Right lung (tissue), 10 donors: Measurements from ENCODE around the gene FNDC4. TPM values are rescaled to one million over a fixed set of nuclear protein-coding genes. Genes with fewer than 3 reads are reported as not detected.
A peak's percentile ranks its signal among the peaks of the same experiment; 100 is the strongest.
"Not testable (repeated sequence)": the region's sequence is repeated elsewhere in the genome, so short reads cannot be mapped to it uniquely, and the experiment has no call there.

Experiments
- DNase-seq, 2 donors: peaks; one replicate each; pipeline ENCODE4 v3.0.0-alpha.2; 2013
- long read RNA-seq, 8 donors: transcript quantifications; one replicate each; lab custom pipeline, GENCODE V29; 2026
- polyA plus RNA-seq, 5 donors: library from polyadenylated mRNA; unstranded; fragments of 120-200 nt; gene quantifications; one replicate each; pipeline versions ENCODE4 v1.2.1 to v1.2.3, GENCODE V29; 2013; ENCODE audit warnings: inconsistent platforms in 1 of 5, low replicate concordance in 1 of 5; ENCODE audit not compliant: insufficient read length in 5 of 5, insufficient read depth in 1 of 5

FNDC4 gene, protein sequence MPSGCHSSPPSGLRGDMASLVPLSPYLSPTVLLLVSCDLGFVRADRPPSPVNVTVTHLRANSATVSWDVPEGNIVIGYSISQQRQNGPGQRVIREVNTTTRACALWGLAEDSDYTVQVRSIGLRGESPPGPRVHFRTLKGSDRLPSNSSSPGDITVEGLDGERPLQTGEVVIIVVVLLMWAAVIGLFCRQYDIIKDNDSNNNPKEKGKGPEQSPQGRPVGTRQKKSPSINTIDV
- polyA plus RNA-seq: 10 to 100 TPM; 13.4 to 17.1 (median 14.2) TPM
- long read RNA-seq, donor 1, transcript FNDC4-201 (7 exons, 1,657 nt): major isoform, 6 of 6 reads
- long read RNA-seq, donor 1, partial matches to known transcripts: 0 of 6 reads
- long read RNA-seq, donor 1, other reads (novel, unspliced or antisense): 0 of 6 reads
- long read RNA-seq, donor 2, partial matches to known transcripts: 0 of 2 reads
- long read RNA-seq, donor 2, other reads (novel, unspliced or antisense): 0 of 2 reads
- long read RNA-seq, donor 3, transcript FNDC4-201 (7 exons, 1,657 nt): major isoform, 9 of 15 reads
- long read RNA-seq, donor 3, partial matches to known transcripts: 6 of 15 reads
- long read RNA-seq, donor 3, other reads (novel, unspliced or antisense): 0 of 15 reads
- long read RNA-seq, donor 4, partial matches to known transcripts: 0 of 2 reads
- long read RNA-seq, donor 4, other reads (novel, unspliced or antisense): 0 of 2 reads
- long read RNA-seq, donor 5, partial matches to known transcripts: 0 of 4 reads
- long read RNA-seq, donor 5, other reads (novel, unspliced or antisense): 0 of 4 reads
- long read RNA-seq, donor 6, transcript FNDC4-201 (7 exons, 1,657 nt): major isoform, 6 of 6 reads
- long read RNA-seq, donor 6, partial matches to known transcripts: 0 of 6 reads
- long read RNA-seq, donor 6, other reads (novel, unspliced or antisense): 0 of 6 reads
- long read RNA-seq, donor 7, transcript FNDC4-201 (7 exons, 1,657 nt): major isoform, 8 of 8 reads
- long read RNA-seq, donor 7, partial matches to known transcripts: 0 of 8 reads
- long read RNA-seq, donor 7, other reads (novel, unspliced or antisense): 0 of 8 reads
- long read RNA-seq, donor 8, partial matches to known transcripts: 0 of 1 reads
- long read RNA-seq, donor 8, other reads (novel, unspliced or antisense): 0 of 1 reads

- DNase-seq: no peak
Measured at GRCh38 chr2:27494944-27495554, at the start of gene FNDC4. TSS of gene FNDC4 (minus strand) at chr2:27495200. CDS start at chr2:27494679, 521 bp downstream.

- DNase-seq: no peak
Measured at GRCh38 chr2:27544143-27544821, 49.3 kb upstream of the FNDC4 start.

DNA sequence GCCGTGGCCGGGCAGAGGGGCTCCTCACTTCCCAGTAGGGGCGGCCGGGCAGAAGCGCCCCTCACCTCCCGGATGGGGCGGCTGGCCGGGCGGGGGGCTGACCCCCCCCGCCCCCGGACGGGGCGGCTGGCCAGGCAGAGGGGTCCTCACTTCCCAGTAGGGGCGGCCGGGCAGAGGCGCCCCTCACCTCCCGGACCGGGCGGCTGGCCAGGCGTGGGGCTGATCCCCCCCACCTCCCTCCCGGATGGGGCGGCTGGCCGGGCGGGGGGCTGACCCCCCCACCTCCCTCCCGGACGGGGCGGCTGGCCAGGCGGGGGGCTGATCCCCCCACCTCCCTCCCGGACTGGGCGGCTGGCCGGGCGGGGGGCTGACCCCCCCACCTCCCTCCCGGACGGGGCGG is 44.6 kb upstream of the FNDC4 start:
- DNase-seq: not testable (repeated sequence)

- not testable (repeated sequence) for DNase-seq
Measured at GRCh38 chr2:27538839-27539450, 43.9 kb upstream of the FNDC4 start.

GRCh38 chr2:27537287-27537686 is 42.3 kb upstream of the FNDC4 start:
- no peak for DNase-seq

DNA sequence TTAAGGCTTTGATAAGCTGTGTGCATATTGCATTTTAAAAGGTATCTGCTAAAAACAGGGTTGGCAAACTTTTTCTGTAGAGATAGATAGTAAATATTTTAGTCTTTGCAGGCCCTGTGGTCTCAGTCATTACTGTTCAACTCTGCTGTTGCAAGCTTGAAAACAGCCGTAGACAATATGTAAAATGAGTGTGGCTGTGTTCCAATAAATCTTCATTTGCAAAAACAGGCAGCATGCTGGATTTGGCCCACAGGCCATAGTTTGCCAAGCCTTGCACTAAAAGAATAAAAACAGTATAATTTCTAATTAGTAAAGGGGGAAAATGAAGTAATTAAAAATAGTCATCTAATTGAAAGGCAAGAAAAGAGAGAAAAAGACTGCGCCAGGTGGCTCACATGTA is 37.0 kb upstream of the FNDC4 start:
- peak in 1 of 2 donors; percentile 0 for DNase-seq

- DNase-seq: no peak
Measured at GRCh38 chr2:27527182-27527581, 32.2 kb upstream of the FNDC4 start.

- DNase-seq: no peak
Measured at GRCh38 chr2:27522400-27522945, 27.5 kb upstream of the FNDC4 start.

DNA sequence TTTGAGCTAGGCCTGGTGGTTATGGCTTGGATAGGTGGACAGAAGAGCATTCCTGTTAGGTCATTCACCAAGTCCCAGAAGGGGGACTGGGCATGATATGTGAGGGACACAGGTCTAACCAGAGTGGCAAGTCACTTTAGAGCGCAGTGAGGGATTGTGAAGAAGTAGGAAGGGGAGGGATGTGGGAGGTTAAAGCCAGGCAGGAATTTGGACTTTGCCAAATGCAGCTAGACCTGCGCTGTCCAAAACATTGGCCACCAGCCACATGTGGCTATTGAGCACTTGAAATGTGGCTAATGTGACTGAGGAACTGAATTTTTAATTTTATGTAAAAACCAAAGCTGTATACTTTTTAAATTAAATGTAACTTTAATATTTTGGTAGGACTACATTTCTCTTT is 25.3 kb upstream of the FNDC4 start:
- no peak for DNase-seq

GRCh38 chr2:27518782-27519113 is 23.7 kb upstream of the FNDC4 start:
- DNase-seq: no peak

DNA sequence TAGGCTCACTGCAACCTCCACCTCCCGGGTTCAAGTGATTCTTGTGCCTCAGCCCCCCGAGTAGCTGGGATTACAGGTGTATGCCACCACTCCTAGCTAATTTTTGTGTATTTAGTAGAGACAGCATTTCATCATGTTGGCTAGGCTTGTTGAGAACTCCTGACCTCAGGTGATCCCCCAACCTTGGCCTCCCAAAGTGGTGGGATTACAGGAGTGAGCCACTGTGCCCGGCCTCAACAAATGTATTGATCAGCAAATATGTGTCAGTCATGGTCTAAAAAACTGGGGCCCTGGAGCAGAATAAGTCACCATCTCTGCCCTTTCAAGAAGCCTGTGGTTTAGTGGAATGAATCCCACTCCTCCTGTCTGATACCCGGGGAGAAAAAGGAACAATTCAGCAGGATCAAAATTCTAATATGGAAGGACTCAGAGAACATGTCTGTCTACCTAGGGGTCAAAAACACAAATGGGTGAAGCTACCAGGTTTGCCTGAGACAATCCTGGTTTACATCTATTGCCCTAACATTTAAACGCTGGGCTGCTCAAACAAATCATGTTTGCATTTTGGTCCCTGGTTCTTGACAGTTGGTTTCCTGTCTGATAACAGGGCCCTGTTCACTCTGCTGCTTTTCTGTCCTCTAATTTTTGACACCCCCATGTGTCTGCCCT is 23.2 kb upstream of the FNDC4 start:
- DNase-seq: no peak

GRCh38 chr2:27509326-27509725 is 14.3 kb upstream of the FNDC4 start:
- DNase-seq: no peak

- no peak for DNase-seq
Measured at GRCh38 chr2:27507293-27507692, 12.3 kb upstream of the FNDC4 start.

- no peak for DNase-seq
Measured at GRCh38 chr2:27506587-27506986, 11.6 kb upstream of the FNDC4 start.

DNA sequence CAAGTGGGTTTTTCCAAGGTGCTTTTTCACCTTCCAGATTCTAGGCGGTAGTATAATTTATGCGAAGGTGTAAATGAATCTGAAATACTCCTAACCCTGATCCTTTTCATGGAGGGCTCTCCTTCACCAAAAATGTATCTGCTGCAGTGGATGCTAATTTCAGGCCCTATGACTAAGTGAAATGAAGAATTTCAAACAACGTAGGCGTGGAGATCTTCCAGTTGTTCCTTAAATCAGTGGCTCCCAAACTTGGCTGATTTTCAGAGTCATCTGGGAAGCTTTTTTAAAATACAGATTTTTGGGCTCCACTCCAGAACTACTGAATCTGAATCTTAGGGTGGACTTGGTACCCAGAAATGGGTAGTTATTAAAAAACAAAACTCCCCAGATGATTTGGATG is 7.1 kb upstream of the FNDC4 start:
- no peak for DNase-seq

DNA sequence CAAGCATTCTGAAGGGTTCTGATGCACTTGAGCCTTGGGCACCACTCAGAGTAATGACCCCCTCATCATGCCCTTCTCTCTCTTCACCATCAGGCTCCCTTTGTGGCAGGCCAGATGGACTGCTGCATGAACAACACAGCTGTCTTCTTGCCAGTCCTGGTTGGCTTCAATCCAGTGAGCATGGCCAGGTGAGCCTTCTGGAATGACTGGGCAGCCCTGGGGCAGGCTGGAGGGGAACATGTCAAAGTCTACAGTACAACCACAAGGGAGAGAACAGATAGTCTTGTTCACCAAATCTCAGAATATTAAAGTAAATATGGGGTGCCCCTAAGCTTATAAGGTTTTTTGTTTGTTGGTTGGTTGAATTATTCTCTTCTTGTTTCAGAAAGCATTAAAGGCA is 6.0 kb upstream of the FNDC4 start:
- no peak for DNase-seq

DNA sequence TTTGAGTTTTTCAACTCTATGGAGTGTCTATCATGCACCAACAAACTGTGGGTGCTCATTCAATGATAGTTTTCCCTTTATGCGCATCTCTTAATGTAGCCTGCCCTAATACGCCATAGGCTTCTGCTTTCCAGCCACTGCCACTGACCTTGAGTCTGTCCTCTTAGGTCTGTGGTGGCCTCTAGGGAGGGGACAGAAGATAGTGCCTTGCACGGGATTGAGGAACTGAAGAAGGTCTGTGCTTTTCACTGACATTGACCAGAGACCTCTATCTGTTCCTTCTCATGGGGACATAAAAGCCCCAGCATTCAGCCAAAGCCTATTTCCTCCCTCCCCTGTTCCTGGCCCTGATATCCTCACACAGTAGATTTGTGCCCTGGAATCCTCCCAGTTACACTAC is 4.0 kb upstream of the FNDC4 start:
- no peak for DNase-seq

DNA sequence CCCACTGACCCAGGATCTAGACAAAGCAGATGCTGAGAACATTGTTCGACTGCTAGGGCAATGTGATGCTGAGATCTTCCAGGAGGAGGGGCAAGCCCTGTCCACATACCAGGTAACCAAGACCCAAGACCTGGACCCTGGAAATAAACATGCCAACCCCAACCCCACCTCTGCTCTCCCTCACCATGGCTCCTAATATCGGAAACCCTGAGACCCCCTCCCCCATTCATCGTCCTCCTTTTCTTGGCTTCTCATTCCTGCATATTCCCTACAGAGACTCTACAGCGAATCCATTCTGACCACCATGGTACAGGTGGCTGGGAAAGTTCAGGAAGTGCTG is 2.3 kb upstream of the FNDC4 start:
- no peak for DNase-seq

GRCh38 chr2:27496357-27497287 is 1.6 kb upstream of the FNDC4 start, which contains the start of gene GCKR:
TSS of gene GCKR (plus strand) at chr2:27496839. CDS start at chr2:27496905, 66 bp downstream.
- DNase-seq: no peak
